ENCODE data around the gene ATG13.
"Not testable (repeated sequence)": the region's sequence is repeated elsewhere in the genome, so short reads cannot be mapped to it uniquely, and the experiment has no call there.

ATG13 gene

GRCh38 chr11:46668480-46669085 is 51.2 kb downstream of the ATG13 start:
- DNase-seq (ENCODE audit: low read depth in 1 of 2, low spot score in 1 of 2): no peak
- TF ChIP-seq CTCF (IDR thresholded peaks at IDR 0.05; ENCODE audit: insufficient read depth, low read length): no peak
- no peak for TF ChIP-seq GABPA (IDR thresholded peaks at IDR 0.05; ENCODE audit: low read depth)
- H3K27ac ChIP-seq (replicated peaks): peak overlapping the region; percentile 88; the same call in 1 of the 2 replicates
- no peak overlapping the region for H3K4me3 ChIP-seq (replicated peaks; ENCODE audit: insufficient read depth, low read length)
- no peaks in the 10 kb centered on the region for H3K27me3 ChIP-seq (ENCODE audit: insufficient read depth, poor library complexity, severe bottlenecking)

GRCh38 chr11:46669711-46670139 is 52.4 kb downstream of the ATG13 start:
- DNase-seq (ENCODE audit: low read depth in 1 of 2, low spot score in 1 of 2): peak in 1 of 2 experiments; percentile 69
- H3K27me3 ChIP-seq (ENCODE audit: insufficient read depth, poor library complexity, severe bottlenecking): no peaks in the 10 kb centered on the region

GRCh38 chr11:46670521-46670920 is 53.2 kb downstream of the ATG13 start:
- H3K4me3 ChIP-seq (replicated peaks; ENCODE audit: insufficient read depth, low read length); H3K27me3 ChIP-seq (ENCODE audit: insufficient read depth, poor library complexity, severe bottlenecking): not testable (repeated sequence)
- peak in 1 of 2 experiments; percentile 53 for DNase-seq (ENCODE audit: low read depth in 1 of 2, low spot score in 1 of 2)
- H3K27ac ChIP-seq (replicated peaks): peak overlapping the region; percentile 88

More at GRCh38 chr11:46669711-46670139, 52.4 kb downstream of the ATG13 start:
- no peak overlapping the region for H3K4me3 ChIP-seq (replicated peaks; ENCODE audit: insufficient read depth, low read length)
- TF ChIP-seq CTCF (IDR thresholded peaks at IDR 0.05; ENCODE audit: insufficient read depth, low read length): peak; percentile 61
- no peak for TF ChIP-seq REST (IDR thresholded peaks at IDR 0.05; ENCODE audit: insufficient replicate concordance, low read depth)
- H3K27ac ChIP-seq (replicated peaks): peak overlapping the region; percentile 88

GRCh38 chr11:46671958-46672315 is 54.6 kb downstream of the ATG13 start:
- Histone ChIP-seq H3K27me3 (ENCODE audit: insufficient read depth, poor library complexity, severe bottlenecking) (no peaks in the 10 kb centered on the region), H3K4me3 (replicated peaks; ENCODE audit: insufficient read depth, low read length) (no peak overlapping the region), H3K27ac (replicated peaks) (peak overlapping the region; percentile 88)
- no peak for DNase-seq (ENCODE audit: low read depth in 1 of 2, low spot score in 1 of 2)
- no peak for TF ChIP-seq GABPA (IDR thresholded peaks at IDR 0.05; ENCODE audit: low read depth)
- TF ChIP-seq SPI1 (IDR thresholded peaks at IDR 0.05; ENCODE audit: borderline replicate concordance, low read depth): no peak
- no peak for TF ChIP-seq CTCF (IDR thresholded peaks at IDR 0.05; ENCODE audit: insufficient read depth, low read length)
- TF ChIP-seq REST (IDR thresholded peaks at IDR 0.05; ENCODE audit: insufficient replicate concordance, low read depth): no peak
- TF ChIP-seq POLR2AphosphoS5 (IDR thresholded peaks at IDR 0.05; ENCODE audit: low read depth): no peak
